Measurements from ENCODE around the gene JAKMIP3.

GRCh38 chr10:132107949-132108877 lies 42.5 kb downstream of the JAKMIP3 start:
- no peak for TF ChIP-seq TBL1XR1 (IDR thresholded peaks at IDR 0.05; ENCODE audit: low read depth, low read length)
- TF ChIP-seq HSF1 (IDR thresholded peaks at IDR 0.05; ENCODE audit: low read depth, low read length), result no peak
- no peak for TF ChIP-seq POLR2A (IDR thresholded peaks at IDR 0.05; ENCODE audit: low read depth, low read length)
- TF ChIP-seq ESRRA (IDR thresholded peaks at IDR 0.05; ENCODE audit: low read length), result no peak
- no peak for TF ChIP-seq PBX3 (IDR thresholded peaks at IDR 0.05; ENCODE audit: insufficient replicate concordance, low read depth, low read length)
- no peak for TF ChIP-seq POLR2AphosphoS5 (IDR thresholded peaks at IDR 0.05; ENCODE audit: low read length)
- TF ChIP-seq CTCF (IDR thresholded peaks at IDR 0.05 in 2 of 3, conservative IDR thresholded peaks at IDR 0.05 in 1 of 3; ENCODE audit: control insufficient read depth in 2 of 3, extremely low read depth in 1 of 3, insufficient read depth in 1 of 3, low read depth in 3 of 3, low read length in 3 of 3), result no peak
- no peak for TF ChIP-seq GABPA (IDR thresholded peaks at IDR 0.05; ENCODE audit: low read depth)
- no peak for TF ChIP-seq BMI1 (IDR thresholded peaks at IDR 0.05; ENCODE audit: borderline replicate concordance)

Data from GM12878 (cell line).